Endothelial cell of umbilical vein (primary cell): ENCODE data around the gene KLC1. TPM values are rescaled to one million over a fixed set of nuclear protein-coding genes. Genes with fewer than 3 reads are reported as not detected.

ENCODE experiments used
- BruUV-seq: library from RNA; stranded (reverse); fragments of 400-500 nt; replicated peaks from 2 replicates; lab custom pipeline; 2021; lab: Mats Ljungman, UMichigan
- CTCF ChIA-PET: fragments of 300-600, 350-600 bp; sonication (Branson Sonifier 250); formaldehyde crosslinking; loops from one replicate; lab custom pipeline; 2021; ENCODE audit warnings: antibody characterized with exemption, inconsistent platforms; lab: Charles Lee
- POLR2A ChIA-PET: fragments of 300-600, 350-600 bp; sonication (Branson Sonifier 250); formaldehyde crosslinking; loops from one replicate; lab custom pipeline; 2021; ENCODE audit warnings: antibody characterized with exemption, inconsistent platforms; lab: Charles Lee
- DNase-seq: peaks from one replicate; pipeline ENCODE4 v3.0.0-alpha.2; 2011; ENCODE audit warnings: low read depth, low spot score
- FAIRE-seq: peaks from 2 replicates; lab custom pipeline; 2011; peaks lifted over from hg19 to GRCh38; lab: Jason Lieb, UNC
- H2AFZ ChIP-seq: 2 replicates; pipeline ENCODE4 v1.6.0; 2012; ENCODE audit warnings: low read depth, low read length, control low read depth, inconsistent platforms
- H3K27ac ChIP-seq: 2 replicates; pipeline ENCODE4 v1.5.1; 2011; ENCODE audit warnings: low read depth, mild to moderate bottlenecking, control low read depth, low read length, moderate library complexity; ENCODE audit not compliant: insufficient read depth
- H3K27me3 ChIP-seq, 2 experiments: 2 replicates each; pipeline versions ENCODE4 v1.6.0 to v1.6.1; 2011; ENCODE audit warnings: low read length in 2 of 2, mixed read lengths in 1 of 2; ENCODE audit not compliant: control insufficient read depth in 2 of 2, insufficient read depth in 2 of 2
- H3K36me3 ChIP-seq, 2 experiments: 2 replicates in 1 of 2; 3 replicates in 1 of 2; pipeline ENCODE4 v1.5.1; 2011; ENCODE audit warnings: low read length in 2 of 2, mild to moderate bottlenecking in 1 of 2, moderate library complexity in 1 of 2; ENCODE audit not compliant: control insufficient read depth in 2 of 2, insufficient read depth in 2 of 2; ENCODE audit errors: extremely low read depth in 1 of 2
- H3K4me1 ChIP-seq: 3 replicates; pipeline ENCODE4 v1.5.1; 2011; ENCODE audit warnings: mild to moderate bottlenecking, low read length; ENCODE audit not compliant: control insufficient read depth, insufficient read depth; ENCODE audit errors: extremely low read depth
- H3K4me2 ChIP-seq: 2 replicates; pipeline ENCODE4 v1.6.1; 2011; ENCODE audit warnings: low read length, control low read depth, mixed read lengths; ENCODE audit not compliant: insufficient read depth
- H3K4me3 ChIP-seq, 3 experiments: fragments of 200-600 bp in 1 of 3; sonication (generic), shearing (Covaris generic) in 1 of 3; replicated peaks in 1 of 3; 2 replicates each; pipeline ENCODE4 v1.5.1; 2011 to 2016; ENCODE audit warnings: control low read depth in 3 of 3, low read length in 3 of 3, mild to moderate bottlenecking in 2 of 3, inconsistent platforms in 1 of 3, low read depth in 1 of 3, moderate library complexity in 1 of 3; ENCODE audit not compliant: insufficient read depth in 1 of 3
- H3K79me2 ChIP-seq: 2 replicates; pipeline ENCODE4 v1.6.0; 2012; ENCODE audit warnings: low read length, inconsistent platforms; ENCODE audit not compliant: control insufficient read depth, insufficient read depth
- H3K9ac ChIP-seq: replicated peaks from 2 replicates; pipeline ENCODE3; 2011; ENCODE audit warnings: low read length, control low read depth; ENCODE audit not compliant: insufficient read depth; ENCODE audit errors: extremely low read depth
- H3K9me1 ChIP-seq: replicated peaks from 3 replicates; pipeline ENCODE4 v1.6.0; 2011; ENCODE audit warnings: mild to moderate bottlenecking, low read length; ENCODE audit not compliant: control insufficient read depth, insufficient read depth; ENCODE audit errors: extremely low read depth
- H3K9me3 ChIP-seq: replicated peaks from 2 replicates; pipeline ENCODE4 v1.5.1; 2012; ENCODE audit warnings: low read length, inconsistent platforms; ENCODE audit not compliant: control insufficient read depth, insufficient read depth
- H4K20me1 ChIP-seq: replicated peaks from 2 replicates; pipeline ENCODE3; 2011; ENCODE audit warnings: mild to moderate bottlenecking, low read length; ENCODE audit not compliant: control insufficient read depth, insufficient read depth; ENCODE audit errors: extremely low read depth
- EZH2 ChIP-seq: IDR thresholded peaks from 2 replicates; pipeline ENCODE4 v1.6.1; 2012; ENCODE audit warnings: borderline replicate concordance, low read depth, mild to moderate bottlenecking, moderate library complexity, low read length, inconsistent platforms; ENCODE audit not compliant: severe bottlenecking
- FOS ChIP-seq: IDR thresholded peaks from 2 replicates; pipeline ENCODE4 v1.6.1; 2011; ENCODE audit warnings: mild to moderate bottlenecking, low read length, moderate library complexity, borderline replicate concordance; ENCODE audit not compliant: insufficient read depth
- GATA2 ChIP-seq: IDR thresholded peaks from 2 replicates; pipeline ENCODE4 v1.7.0; 2011; ENCODE audit warnings: low read depth, mild to moderate bottlenecking, moderate library complexity, mixed read lengths, low read length; ENCODE audit not compliant: insufficient read length, insufficient read depth
- JUN ChIP-seq: IDR thresholded peaks from 2 replicates; pipeline ENCODE4 v1.6.1; 2011; ENCODE audit warnings: borderline replicate concordance, low read depth; ENCODE audit not compliant: insufficient read length, insufficient read depth
- MYC ChIP-seq: IDR thresholded peaks from one replicate; pipeline ENCODE4 v1.6.1; 2011; ENCODE audit warnings: mild to moderate bottlenecking, low read depth, low read length
- POLR2A ChIP-seq: IDR thresholded peaks from 2 replicates; pipeline ENCODE4 v1.6.1; 2012; ENCODE audit warnings: low read depth, mild to moderate bottlenecking, control low read depth, low read length
- POLR2AphosphoS5 ChIP-seq: IDR thresholded peaks from 2 replicates; pipeline ENCODE4 v1.6.1; 2012; ENCODE audit warnings: low read depth, mild to moderate bottlenecking, control low read depth, low read length, moderate library complexity; ENCODE audit not compliant: insufficient read depth
- dilution Hi-C: fragments of 300-500 bp; cut with MboI; formaldehyde crosslinking; loops from one replicate; pipeline ENCODE4 v1.15.0; 2019; ENCODE audit warnings: low sequenced_read_pairs; ENCODE audit not compliant: extremely low pct_ligation_motif_present
- intact Hi-C: fragments of 100-400 bp; cut with micrococcal nuclease; formaldehyde crosslinking; loops from one replicate; pipeline ENCODE4 v1.10.0; 2022
- polyA plus RNA-seq, 4 experiments: library from polyadenylated mRNA; depleted of rRNA in 3 of 4; stranded (reverse) in 3 of 4; unstranded in 1 of 4; fragments of >200 nt; gene quantifications; 2 replicates each; pipeline versions ENCODE4 v1.2.1 to v1.2.3, GENCODE V29; 2011 to 2012; ENCODE audit warnings: missing spikeins in 1 of 4
- total RNA-seq: library from RNA; stranded (reverse); gene quantifications from 2 replicates; pipeline ENCODE4 v1.2.3, GENCODE V29; 2021
- TF ChIP-seq, protein P1 (sequence below): IDR thresholded peaks from 2 replicates; pipeline ENCODE4 v1.6.1; 2011; ENCODE audit not compliant: insufficient read depth, insufficient read length
- TF ChIP-seq, protein P2 (sequence below), 2 donors: IDR thresholded peaks; 1 replicate in 1 of 2; 2 replicates in 1 of 2; pipeline ENCODE4 v1.5.1; 2011; ENCODE audit warnings: low read length in 2 of 2, mild to moderate bottlenecking in 2 of 2, moderate library complexity in 2 of 2, control low read depth in 1 of 2, inconsistent platforms in 1 of 2, low read depth in 1 of 2; ENCODE audit not compliant: insufficient read depth in 1 of 2; ENCODE audit errors: extremely low read depth in 1 of 2

Gene KLC1
- total and polyA plus RNA-seq, 2 donors (not counting 3 experiments of a cell fraction or from before 2014, with no cell fraction given), result 124 to 233 TPM

DNA sequence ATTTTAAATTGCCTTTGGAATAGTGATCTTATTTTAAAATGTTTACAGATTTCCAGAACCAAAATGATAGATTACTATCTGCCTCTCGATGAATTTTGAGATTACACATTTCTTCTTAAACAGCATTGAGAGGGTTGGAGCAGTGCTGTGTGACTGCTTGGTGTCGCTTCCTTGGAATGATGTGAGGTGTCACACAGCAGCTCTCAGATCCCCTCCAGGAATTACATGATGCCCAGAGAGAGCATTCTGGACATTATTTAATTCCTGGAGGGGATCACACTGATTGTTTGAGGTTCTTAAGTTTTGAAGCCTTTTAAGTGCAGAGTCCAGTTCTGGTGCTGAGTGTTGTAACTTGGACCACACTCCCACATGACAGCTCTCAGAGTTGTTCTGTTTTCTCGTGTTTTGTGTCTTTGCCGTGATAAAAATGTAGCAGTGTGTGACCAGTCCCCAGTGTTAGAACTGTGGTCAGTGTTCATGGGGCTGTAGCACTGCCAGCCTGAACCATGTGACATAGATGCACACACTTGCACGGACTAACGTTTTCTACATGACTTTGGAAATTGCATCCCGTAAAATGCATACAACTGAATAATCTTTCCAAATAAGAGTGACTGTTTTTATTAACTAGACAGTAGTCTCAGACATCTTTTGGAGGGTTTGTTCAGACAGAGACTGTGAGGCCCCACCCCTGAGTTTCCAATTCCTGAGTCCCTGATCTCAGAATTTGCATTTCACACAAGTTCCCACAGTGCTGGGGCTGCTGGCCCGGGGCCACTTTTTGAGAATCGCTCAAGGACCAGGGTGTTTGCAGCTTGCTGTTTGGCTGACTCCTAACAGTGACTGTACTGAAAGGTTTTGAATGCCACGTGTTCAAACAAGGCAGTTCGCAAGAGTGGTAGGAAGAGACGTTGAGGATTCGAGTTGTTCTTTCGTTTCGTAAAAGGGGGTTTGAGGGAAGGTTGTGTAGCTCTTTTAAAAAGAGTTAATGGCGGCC is 60.2 kb downstream of the KLC1 start:
- H3K27ac ChIP-seq, result no peak overlapping the region
- intact Hi-C loops, result no loop called here

More for the DNA sequence above, 60.2 kb downstream of the KLC1 start:
- Histone ChIP-seq H3K9ac (no peak overlapping the region), H3K36me3 (peaks cover 17 to 29% of the 10 kb centered on the region in 2 experiments), H3K4me2 (no peak overlapping the region), H3K4me1 (no peaks in the 10 kb centered on the region), H3K9me1 (no peaks in the 10 kb centered on the region), H3K9me3 (no peaks in the 10 kb centered on the region), H4K20me1 (peaks cover 3% of the 10 kb centered on the region), H3K27me3 (no peaks in the 10 kb centered on the region), H3K79me2 (peaks cover 11% of the 10 kb centered on the region), H2AFZ (no peak overlapping the region), H3K4me3 (no peak overlapping the region)
- dilution Hi-C loops, result no loop called here
- BruUV-seq, result no TSS peak
- POLR2A ChIA-PET, result no interaction called here
- FAIRE-seq (no peak), DNase-seq (no peak)
- CTCF ChIA-PET, result interaction anchor here (2.6 kb wide), 1 partner anchor 9 kb away, joined by 12 read pairs; no protein-coding TSS in a partner anchor
- TF ChIP-seq MYC (no peak), POLR2A (no peak), POLR2AphosphoS5 (no peak), JUN (no peak), FOS (no peak), EZH2 (no peak), GATA2 (no peak)
- TF ChIP-seq, protein P1, sequence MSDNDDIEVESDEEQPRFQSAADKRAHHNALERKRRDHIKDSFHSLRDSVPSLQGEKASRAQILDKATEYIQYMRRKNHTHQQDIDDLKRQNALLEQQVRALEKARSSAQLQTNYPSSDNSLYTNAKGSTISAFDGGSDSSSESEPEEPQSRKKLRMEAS, result no peak
- TF ChIP-seq, protein P2, sequence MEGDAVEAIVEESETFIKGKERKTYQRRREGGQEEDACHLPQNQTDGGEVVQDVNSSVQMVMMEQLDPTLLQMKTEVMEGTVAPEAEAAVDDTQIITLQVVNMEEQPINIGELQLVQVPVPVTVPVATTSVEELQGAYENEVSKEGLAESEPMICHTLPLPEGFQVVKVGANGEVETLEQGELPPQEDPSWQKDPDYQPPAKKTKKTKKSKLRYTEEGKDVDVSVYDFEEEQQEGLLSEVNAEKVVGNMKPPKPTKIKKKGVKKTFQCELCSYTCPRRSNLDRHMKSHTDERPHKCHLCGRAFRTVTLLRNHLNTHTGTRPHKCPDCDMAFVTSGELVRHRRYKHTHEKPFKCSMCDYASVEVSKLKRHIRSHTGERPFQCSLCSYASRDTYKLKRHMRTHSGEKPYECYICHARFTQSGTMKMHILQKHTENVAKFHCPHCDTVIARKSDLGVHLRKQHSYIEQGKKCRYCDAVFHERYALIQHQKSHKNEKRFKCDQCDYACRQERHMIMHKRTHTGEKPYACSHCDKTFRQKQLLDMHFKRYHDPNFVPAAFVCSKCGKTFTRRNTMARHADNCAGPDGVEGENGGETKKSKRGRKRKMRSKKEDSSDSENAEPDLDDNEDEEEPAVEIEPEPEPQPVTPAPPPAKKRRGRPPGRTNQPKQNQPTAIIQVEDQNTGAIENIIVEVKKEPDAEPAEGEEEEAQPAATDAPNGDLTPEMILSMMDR (IDR thresholded peaks at IDR 0.05; ENCODE audit: extremely low read depth in 1 of 2, insufficient read depth in 1 of 2, low read depth in 1 of 2, low read length in 2 of 2), result no peak
